Measurements from ENCODE around the gene HCK.

The HCK gene

DNA sequence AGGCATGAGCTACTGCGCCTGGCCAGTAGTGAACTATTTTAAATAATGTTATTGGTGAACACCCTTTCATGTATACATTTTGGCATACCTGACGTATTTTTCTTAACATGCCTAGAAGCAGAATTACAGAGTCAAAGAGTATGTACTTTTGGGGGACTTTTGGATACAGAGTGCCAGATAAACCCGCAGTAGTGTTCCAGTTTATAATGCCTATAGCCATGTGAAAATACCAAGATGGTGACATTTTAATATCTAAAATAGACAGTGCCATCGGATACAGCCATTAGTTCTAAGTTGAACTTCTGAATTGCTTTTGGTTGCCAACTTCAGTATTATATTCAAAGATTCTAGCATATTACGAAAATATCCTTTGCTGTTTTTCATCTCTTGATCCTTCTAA is 77.8 kb downstream of the HCK start:
- DNase-seq (ENCODE audit: low spot score) = no peak

DNA sequence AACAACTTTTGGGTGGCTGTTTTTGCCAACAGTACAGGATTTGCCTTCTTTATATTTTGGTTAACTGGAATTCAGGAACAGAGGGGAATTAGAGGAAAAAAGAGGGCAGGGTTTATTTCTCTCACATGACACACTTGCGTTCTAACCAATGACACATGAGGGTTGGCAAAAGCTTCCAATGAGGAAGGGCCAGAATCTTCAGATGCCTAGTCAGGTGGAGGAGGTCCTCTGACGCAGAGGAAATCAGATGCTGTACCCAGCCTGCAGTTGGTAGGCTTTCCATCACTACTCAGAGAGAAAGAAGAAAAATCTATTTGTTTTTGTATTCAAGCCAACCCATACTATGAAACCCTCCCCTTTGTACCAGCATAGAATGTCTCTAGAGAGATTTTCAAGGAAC is 78.3 kb downstream of the HCK start:
- DNase-seq (ENCODE audit: low spot score) = no peak

DNA sequence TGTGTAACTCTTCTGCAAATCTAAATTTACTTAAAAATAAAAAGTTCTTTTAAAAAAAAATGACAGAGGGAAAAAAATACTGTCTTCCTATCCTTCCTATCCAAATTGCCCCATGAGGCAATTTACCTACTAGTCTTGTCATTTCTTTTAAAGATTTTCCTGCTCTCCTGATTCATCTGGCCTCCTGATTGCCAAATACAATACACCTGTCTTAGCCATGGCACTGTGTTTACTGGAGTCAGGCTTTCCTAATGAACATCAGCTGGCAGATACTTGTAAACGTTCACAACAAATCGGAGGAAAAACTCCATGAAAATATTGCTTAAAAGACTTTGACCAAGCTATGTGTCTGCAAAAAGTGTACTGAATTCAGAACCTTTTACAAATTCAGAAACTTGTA is 78.9 kb downstream of the HCK start:
- DNase-seq (ENCODE audit: low spot score) = no peak

DNA sequence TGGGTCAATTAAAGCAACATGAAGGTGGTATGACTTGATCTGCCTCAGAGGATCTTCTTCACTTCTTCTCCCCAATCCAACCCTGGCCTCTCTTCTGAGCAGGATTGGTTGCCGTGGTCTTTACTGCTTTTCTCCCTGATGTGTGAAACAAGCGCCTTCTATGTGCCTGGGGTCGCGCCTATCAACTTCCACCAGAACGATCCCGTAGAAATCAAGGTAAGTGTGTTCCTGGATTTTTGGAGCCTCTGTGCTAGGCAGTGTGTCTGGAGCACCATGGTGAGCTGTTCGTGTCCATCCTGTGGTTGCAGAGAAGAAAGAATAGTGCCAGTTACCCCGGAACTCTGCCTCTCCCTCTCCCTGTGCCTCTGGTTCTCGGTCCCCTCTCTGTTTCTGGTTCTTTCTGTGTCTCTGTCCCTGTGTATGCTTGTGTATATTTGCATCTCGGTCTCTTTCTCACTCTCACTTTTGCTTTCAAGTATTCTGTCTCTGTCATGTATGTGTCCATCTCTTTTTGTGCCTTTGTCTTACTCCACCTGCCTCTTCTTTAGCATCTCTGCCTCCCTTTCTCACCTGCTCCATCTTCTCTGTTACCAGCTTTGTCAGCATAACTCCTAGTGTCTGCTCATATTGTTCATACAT is 81.0 kb downstream of the HCK start:
- no peak for DNase-seq (ENCODE audit: low spot score)

DNA sequence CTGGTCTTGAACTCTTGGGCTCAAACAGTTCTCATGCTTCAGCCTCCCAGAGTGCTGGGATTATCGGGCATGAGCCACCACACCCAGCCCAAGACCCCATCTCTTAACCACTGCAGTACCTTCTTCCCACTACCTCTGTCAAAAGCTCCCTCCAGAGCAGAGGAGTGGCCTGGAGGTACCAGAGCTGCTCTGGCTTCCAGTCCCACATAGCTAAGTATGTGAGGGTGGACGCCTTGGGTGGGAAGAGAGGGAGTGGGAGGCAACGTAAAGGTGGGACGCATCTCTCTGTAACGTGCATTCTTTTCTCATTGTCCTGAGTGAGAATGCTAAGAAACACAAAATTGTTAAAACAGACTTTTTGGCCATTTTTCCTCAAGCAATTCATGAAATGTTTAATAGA is 82.0 kb downstream of the HCK start:
- DNase-seq (ENCODE audit: low spot score) = no peak

DNA sequence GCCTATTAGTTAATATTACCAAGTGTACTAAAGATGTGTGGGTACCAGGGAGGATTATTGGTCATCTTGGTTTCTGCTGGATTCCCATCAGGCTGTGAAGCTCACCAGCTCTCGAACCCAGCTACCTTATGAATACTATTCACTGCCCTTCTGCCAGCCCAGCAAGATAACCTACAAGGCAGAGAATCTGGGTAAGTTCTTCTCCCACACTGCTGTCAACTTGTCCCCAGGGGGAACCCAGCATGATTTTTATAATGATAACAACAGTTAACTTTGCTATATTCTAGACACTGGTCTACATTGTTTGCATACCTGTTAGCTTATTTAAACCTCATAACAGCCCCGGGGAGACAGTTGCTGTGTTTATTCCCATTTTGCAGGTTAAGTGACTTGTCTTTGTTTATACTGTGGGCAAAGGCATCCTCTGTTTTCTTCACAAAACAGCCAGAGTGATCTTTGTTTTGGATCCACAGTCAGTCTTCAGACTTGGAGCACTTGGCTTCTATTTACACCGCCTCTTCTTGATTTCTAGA is 84.0 kb downstream of the HCK start:
- no peak for DNase-seq (ENCODE audit: low spot score)

DNA sequence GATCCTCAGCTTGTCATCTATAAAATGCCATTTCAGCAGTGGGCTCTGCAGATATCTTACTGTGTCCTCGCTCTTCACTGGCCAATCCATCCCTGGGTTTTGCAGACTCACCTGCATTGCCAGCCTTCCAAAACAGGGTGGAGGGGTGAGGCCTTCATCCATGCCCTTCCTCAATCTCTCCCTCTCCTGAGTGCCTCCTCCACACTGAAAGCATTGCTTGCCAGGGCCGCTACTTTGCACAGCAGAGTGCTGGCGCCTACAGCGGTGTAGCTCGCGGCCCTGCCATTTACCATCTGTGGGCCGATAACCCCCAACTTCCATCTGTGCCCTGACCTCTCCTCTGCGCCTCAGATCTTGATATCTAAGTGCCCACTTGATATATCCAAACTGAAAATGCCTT is 86.9 kb downstream of the HCK start:
- no peak for DNase-seq (ENCODE audit: low spot score)

DNA sequence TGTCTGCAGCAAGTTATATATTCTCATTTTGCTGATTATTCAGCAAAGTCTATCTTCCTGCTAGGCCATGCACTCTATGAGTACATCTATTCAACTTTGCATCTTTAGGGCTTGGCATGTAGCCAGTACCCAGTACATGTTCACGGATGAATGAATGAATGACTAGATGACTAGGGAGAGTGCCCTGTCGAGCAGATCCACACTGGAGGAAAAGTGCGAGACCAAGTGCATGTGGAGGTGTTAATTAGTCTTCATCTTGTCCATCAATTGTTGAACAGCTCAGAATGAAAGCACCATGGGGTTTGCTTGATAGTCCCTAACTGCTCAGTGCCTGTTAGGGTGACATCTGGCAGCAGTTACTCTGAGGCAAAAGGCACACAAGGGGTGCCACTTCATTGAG is 87.9 kb downstream of the HCK start:
- no peak for DNase-seq (ENCODE audit: low spot score)

DNA sequence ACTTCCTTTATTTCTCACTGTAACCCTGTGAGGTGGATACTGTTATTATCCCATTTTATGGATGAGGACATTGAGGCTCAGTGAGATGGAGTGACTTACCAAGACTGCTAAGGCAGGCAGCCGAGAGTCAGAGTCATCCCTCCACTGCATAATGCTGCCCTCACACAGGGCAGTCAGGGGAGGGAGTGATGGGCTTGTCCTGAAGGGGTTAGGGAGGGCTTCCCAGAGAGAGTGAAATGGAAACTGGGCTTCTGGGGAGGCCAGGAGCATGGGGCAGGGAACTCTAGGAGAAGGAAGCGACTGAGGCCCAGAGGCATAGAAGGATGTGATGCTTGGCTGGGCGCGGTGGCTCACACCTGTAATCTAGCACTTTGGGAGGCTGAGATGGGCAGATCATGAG is 88.6 kb downstream of the HCK start:
- no peak for DNase-seq (ENCODE audit: low spot score)

DNA sequence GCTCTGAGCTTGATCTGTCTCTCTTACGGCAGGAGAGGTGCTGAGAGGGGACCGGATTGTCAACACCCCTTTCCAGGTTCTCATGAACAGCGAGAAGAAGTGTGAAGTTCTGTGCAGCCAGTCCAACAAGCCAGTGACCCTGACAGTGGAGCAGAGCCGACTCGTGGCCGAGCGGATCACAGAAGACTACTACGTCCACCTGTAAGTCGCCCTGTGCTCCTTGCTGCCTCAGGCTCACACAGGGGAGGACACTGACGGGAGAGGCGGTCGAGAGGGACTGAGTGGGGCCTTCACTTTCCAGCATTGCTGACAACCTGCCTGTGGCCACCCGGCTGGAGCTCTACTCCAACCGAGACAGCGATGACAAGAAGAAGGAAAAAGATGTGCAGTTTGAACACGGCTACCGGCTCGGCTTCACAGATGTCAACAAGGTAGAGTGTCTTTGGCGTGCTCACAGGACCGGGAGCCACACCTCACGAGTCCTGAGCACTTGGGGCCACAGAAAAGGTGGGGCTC is 89.5 kb downstream of the HCK start:
- DNase-seq (ENCODE audit: low spot score) = no peak

DNA sequence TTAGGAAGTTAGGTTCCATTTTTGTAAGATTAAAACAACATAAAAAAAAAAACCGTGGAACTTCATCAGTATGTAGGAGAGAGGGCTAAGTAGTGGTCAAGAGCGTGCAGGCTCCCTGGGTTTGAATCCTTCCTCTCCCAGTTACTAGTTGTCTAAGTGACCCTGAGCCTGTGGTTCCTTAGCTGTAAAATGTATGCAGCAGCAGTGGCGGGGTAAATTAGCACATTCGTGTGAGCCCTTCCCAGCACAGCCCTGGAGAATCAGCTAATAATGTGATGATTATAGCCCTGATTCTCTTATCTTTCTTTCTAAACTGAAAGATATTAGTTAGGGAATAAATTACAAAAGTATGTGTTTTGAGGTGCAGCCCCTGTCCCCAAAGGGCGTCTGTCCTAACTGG is 90.0 kb downstream of the HCK start:
- DNase-seq (ENCODE audit: low spot score) = no peak

DNA sequence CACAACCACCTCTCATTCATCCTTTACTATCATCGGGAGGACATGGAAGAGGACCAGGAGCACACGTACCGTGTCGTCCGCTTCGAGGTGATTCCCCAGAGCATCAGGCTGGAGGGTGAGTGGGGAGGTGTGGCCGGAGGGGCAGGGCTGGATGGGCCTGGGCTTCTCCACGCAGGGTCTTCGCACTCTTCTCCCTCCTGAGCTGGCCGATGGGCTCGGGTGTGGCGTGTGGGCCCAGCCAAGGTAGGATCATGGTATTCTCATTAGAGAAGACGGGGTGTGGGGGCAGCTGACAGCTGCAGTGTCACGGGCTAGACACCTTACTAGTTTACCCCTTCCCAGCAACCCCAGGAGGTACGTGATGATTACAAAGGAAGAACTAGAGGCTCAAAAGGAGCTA is 90.9 kb downstream of the HCK start:
- no peak for DNase-seq (ENCODE audit: low spot score)

DNA sequence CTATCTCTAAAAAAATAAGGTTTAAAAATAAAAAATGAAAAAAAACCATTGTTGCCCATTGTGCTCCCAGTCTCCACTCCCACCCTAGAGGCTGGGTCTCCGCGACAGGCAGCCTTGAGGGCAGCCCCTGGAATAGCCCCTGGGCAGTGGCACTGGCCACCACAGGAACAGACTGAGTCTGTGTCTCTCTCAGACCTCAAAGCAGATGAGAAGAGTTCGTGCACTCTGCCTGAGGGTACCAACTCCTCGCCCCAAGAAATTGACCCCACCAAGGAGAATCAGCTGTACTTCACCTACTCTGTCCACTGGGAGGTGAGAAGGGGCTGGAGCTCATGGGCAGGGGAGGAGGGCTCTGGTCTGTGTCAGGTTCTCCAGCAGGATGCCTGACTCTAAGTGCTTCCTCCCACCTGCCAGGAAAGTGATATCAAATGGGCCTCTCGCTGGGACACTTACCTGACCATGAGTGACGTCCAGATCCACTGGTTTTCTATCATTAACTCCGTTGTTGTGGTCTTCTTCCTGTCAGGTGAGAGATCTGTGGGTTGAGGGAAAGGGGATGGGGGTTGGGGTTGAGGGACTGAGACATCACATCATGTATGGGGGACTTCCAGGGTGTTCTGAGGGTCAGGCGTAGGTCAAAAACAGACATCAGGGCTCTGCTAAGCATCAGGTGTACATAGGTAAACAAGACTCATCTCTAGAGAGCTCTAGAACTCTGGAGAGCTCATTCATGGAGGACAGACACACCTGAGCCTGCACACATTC is 93.0 kb downstream of the HCK start:
- DNase-seq (ENCODE audit: low spot score) = no peak

DNA sequence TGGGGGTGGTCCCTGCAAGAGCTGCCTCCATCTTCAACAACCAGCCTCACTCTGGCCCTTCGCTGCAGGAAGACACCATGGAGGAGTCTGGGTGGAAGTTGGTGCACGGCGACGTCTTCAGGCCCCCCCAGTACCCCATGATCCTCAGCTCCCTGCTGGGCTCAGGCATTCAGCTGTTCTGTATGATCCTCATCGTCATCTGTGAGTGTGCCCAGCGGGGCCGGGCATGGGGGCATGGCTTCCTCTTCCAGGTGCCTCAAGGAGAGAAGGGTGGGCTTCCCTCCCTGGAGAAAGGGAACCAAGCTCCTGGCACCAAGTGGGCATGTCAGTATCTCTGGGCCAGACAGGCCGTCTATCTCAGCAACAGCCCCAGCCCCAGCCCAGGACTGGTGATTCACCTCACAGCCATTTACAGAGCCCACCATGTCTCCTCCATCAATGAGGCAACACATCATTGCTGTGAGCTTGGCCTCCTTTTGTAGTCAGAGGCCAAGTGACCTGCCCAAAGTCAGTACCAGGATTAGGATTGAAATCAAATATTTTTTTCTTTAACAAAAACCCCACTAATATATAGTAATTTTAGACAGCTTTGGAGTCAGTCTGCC is 97.6 kb downstream of the HCK start:
- DNase-seq (ENCODE audit: low spot score) = no peak

DNA sequence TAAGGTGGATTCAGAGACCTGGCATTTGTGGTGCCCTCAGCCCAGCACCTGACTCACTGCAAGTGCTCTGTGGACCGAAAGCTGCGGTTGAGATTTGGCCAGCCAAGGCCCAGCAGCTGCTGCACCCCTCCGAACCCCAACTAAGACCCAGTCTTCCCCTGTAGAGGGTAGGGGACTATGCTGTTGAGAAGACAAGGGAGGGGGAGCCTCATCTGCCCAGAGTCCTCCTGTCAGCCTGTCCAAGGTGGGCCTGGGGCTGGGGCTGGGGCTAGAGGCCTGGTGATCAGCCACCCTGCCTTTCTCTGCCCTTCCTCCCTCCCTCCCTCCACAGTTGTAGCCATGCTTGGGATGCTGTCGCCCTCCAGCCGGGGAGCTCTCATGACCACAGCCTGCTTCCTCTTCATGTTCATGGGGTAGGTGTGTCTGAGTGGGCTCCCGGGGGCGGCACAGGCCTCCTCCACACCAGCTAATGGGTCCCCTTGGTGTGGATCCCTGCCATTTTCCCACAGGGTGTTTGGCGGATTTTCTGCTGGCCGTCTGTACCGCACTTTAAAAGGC is 98.3 kb downstream of the HCK start:
- no peak for DNase-seq (ENCODE audit: low spot score)
